Frontal cortex (tissue), 4 donors: ENCODE results near the gene CST6. TPM values are rescaled to one million over a fixed set of nuclear protein-coding genes. Genes with fewer than 3 reads are reported as not detected.
A peak's percentile ranks its signal among the peaks of the same experiment; 100 is the strongest.

ENCODE experiments used
- DNase-seq, 2 donors: peaks; one replicate each; pipeline ENCODE4 v3.0.0; 2012; ENCODE audit warnings: low spot score in 2 of 2
- FAIRE-seq: peaks from 2 replicates; lab custom pipeline; 2012; peaks lifted over from hg19 to GRCh38; lab: Jason Lieb, UNC
- total RNA-seq: library from RNA; depleted of rRNA; stranded (reverse); fragments of >200 nt; gene quantifications from one replicate; pipeline ENCODE4 v1.2.3, GENCODE V29; 2014
- donor health status: control.
- donor health status: control.
- donor health status: control.

Gene CST6
- total RNA-seq, 1 donor from 2014 or later, result not detected

DNA sequence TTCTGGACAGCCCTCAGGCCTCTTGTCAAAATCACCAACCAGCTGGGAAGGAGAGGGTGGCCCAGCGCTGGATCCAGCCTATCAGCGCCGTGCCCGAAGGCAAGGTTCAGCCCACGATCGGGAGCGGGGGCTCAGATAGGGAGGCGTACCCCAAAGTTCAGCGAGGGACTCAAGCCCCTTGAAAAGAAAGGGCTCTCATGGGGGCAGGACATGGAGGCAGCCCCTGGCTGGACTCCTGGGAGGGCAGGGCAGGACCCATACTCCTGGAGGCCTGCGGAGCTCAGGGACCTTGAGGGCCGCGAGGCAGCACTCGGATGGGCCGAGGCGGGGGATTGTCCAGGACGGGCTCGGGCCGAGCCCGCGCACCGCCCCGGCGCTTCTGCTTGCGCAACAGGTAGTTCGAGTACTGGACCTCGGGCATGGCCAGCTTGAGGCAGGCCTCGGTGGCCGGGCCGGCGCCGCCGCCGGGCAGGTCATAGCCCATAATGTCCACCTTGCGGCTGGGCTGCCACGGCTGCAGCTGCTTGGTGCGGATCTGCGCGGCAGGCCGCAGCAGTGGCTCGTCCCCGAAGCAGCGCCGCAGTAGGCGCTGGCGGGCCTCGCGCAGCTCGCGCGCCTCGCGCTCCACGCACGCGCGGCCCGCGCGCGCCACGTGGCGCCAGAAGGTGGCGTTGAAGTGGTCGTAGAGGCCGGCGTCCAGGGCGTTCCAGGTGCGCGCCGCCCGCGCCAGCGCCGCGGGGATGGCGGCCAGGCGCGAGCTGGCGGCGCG, 30.6 kb downstream of the CST6 start:
- DNase-seq, result peak; percentile 5 to 10
- FAIRE-seq, result no peak

DNA sequence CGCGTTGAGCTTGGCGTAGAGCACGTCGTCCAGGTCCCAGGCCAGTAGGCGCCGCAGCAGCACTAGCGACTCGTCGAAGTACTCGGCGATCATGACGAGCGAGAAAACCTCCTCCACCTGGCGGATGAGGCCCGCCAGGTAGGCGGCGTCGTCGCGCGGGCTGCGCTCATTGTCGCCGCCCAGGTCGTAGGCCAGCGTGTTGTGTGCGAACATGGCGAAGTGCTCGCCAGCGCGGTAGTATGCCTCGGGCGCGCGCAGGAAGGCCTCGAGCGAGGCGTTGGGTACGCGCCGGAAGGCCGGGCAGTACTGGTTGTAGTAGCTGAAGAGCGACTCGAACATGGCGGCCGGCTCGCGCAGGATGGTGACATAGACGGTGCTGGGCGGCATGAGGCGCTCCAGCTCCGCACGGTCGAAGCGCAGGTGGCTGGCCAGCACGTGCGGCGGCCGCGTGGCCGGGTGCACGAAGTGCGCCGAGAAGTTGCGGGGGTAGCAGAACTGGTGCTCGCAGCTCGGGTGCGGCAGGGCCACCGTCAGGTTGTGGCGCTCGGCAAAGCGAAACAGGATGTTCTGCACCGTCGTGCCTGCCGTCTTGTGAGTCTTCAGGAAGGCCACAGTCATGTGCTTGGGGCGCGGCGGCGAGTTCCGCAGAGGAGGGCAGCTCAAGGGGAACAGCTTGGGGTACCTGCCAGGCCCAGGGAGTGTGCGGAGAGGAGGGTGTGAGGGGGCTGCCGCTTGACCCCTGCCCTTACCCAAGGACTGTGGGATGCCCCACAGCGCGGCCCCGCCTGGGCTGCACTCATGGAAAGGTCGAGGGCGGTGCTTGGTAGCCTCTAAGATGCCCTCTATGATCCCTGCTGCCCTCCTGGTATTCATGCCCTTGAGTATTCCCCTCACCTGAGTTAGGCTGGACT, 31.4 kb downstream of the CST6 start:
- no peak for FAIRE-seq
- DNase-seq, result peak; percentile 4 to 27

DNA sequence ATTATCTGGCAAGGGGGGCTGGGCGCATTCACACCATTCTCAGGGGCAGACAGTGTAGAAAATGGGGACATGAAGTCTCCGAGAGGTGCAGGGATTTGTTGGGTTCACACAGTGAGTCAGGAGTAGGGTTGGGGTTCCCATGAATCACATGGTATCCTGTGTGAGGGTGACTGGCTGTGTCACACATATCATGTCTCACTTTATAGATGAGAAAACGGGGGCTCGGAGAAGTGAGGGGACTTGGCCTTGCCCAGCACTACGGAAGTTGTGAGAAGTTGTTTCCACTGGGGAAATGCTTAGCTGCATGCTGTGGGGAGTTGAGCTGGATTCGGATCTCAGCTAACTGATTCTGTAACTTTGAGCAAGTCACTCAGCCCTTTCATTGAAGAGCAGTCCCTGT, 32.9 kb downstream of the CST6 start:
- DNase-seq, result no peak
- FAIRE-seq, result no peak

DNA sequence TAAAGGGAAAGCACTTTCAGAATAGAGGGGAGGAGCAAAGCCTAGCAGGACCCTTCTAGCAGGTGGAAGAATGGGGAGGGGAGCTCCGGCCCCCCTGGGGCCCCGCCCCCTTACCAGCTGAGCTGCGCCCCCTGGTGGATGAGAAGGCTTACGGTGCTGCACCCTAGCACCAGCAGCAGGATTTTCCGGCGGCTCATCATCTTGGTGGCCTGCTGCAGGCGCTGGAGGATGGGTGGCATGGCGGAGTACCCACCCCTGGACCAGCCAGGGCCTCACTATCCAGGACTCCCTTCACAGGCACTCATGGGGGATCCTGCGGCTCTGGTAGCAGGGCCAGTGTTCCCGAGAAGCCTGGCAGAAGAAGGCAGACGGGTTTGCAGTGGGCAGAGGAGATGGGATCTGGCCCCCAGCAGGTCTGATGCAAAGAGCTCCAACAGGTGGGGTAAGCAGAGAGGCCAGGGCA, 33.4 kb downstream of the CST6 start:
- no peak for FAIRE-seq
- peak; percentile 81 to 88 for DNase-seq

DNA sequence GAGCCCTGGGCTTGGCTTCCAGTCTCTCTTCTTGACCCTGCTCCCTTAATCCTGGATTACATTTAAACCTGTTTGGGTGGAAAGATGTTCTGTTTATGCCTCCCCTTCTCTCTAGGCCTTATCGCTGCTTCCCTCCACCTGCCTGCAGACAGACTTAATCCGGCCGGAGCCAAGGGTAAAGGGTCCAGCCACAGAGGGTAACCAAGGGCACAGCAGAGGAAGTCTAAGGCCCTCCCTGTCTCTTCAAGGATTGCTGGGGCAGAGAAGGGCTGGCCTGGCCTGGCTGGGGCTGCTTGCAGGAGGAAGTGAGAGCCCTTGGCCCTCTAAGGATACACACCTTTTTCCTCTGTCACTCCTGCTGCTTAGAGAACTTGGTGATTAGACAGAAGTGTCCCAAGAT, 35.1 kb downstream of the CST6 start:
- DNase-seq (peak in 1 of 2 donors; percentile 5), FAIRE-seq (no peak)

DNA sequence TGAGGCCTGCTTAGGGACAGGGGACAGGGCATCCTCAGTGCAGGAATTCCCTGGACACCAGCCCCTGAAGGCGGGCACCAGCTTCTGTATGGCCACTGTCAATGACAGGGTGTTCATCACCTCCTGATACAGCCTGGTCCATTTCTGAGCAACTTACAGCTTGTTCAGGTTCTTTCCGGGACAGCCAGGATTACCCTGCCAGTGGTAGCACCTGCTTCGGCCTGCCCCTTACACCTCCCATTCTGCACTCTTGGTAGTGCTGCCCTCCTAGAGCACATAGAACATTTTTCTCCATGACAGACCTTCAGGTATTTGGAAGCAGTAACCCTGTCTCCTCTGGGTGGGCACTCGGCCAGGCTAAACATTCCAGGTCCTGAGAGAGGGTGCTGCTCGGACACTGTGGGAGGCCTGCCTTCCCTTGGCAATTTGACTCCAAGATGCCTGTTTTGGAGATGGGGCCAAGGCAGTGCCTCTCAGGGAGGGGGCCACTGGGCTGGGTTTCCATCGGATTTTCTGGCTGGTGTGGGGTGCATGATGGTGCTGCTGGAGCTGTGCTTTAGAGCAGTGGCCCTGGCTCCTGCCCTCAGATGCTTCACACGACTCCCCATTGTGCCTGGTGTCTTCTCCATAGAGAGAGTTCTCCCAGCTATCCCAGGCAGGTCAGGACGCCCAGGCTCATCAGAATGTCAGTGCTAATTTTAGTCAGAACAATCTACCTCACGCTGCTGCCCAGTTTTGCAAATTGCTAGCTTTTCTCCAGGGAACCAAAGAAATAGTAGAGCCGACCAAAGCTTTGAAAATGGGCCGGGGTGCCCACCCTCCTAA, 35.9 kb downstream of the CST6 start:
- DNase-seq (peak in 1 of 2 donors; percentile 16), FAIRE-seq (no peak)

DNA sequence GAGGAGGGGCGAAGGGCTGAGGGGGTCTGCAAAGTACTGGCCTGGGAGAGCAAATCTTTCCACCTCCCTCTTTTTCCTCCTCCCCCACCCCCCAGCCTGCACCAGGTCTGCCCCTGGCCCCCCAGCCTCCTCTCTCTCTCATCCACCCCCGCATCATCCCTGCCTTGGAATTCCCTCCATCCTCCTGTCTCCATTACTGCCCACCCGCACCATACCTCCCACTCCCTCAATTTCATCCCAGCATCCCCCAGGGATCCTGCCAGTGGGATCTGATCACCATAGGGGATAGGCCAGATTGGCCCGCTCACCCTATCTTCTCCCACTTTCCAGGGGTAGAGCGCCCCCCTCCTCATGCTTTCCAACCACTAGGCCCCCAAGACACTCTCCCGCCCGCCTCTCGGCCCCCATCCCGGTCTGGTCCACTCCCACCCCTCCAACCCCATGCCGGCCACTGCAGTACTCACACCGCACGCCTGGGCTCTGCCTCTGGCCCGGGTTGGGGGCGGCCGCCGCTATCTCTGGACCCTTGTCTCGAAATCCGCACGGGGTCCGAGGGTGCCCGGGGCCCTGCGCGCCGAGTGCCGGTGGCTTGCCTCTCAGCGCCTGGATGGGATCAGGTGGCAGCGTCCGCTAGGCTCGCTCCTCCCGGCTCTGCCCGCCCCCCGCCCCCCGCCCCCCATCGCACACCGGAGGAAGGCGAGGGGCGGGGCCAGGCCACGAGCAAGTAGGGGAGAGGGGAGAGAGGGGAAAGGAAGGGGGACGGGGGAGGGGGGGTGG, 36.9 kb downstream of the CST6 start, which contains the start of gene GAL3ST3:
GAL3ST3 (minus strand) TSS at position 615 of the 777 bp plus-strand sequence. CDS start 3,746 bp downstream, outside the sequence.
- FAIRE-seq (no peak), DNase-seq (peak in 1 of 2 donors; percentile 46)

DNA sequence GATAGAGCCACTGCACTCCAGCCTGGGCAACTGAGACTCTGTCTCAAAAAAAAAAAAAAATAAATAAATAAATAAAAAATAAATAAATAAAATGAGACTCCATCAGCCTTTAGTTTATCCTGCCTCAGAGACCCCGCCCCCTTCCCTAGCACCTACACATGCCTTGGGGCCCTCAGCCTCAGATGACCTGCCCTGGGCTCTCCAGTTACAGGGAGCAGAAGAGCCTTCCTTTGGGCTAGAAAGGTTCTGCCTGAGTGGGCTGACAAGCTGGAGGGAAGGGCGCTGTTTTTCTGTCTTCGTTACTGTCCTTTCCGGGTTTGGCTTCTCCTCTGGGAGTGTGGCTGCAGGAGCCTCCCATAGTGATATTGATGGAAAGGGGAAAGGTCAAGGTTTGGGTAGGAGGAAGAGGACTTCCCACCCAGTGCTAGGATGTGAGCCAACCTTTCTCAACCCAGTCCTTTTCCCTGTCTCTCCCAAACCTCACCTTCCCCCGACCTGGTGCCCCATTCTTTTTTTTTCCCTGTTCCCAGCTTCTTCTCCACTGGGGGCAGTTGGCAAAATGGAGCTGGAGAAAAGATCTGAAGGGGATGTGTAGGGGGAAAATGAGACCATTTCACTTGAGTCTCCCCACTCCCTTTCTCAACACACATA, 38.9 kb downstream of the CST6 start:
- DNase-seq (peak in 1 of 2 donors; percentile 46), FAIRE-seq (no peak)

DNA sequence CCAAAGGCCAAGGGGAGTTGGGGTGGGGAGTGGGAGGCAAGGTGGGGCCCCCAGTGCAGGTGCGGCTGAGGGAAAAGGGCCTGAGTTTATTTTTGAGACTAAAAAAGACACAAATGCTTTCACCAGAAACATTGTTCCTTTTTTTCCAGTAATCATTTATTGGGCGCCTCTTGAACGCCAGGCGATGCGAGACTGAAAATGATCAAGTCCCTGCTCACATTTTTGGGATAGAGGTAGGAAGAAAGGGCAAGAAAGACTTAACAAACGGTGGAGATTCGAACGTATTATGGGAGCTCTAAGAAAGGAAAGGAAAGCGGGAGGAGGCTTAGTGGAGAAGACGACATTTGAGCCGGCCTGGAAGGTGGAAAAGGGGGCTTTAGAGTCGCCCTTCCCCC, 39.6 kb downstream of the CST6 start:
- FAIRE-seq, result no peak

DNA sequence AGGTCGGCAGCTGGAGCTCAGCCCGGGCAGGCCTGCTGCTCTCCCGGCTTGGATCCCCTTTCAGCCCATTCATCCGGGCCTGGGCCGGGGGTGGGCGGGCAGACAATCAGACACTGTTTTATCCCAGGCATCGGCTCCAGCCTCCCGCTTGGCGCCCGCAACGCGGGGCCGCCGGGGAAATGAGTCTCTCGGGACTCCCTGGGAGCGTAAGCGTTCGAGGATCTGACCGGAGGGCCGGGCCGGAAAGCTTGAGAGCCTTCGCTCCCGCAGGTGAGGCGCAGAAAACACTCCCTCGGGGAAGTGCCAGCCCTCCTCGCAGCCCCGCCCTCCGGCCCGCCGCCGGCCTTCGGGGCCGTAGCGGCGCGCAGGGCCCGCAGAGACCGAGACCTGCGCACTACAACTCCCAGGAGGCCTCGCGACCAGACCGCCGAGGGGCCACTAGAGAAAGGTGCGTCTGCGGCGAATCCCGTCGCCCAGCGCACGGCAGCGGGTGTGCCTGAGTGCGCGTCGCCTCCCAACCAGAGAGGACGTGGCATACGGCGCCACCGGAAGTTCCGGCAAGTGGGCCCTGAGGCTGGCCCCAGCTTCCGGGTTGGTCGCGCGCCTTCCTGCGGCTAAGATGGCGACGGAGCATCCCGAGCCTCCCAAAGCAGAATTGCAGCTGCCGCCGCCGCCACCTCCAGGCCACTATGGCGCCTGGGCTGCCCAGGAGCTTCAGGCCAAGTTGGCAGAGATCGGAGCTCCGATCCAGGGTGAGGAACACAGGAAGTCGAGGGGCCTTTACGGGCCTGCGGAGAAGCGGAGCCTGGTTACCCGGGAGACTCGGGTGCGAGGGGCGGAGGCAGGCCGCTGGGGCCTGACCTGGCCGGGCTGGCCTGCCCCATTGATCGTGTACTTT, 40.2 kb downstream of the CST6 start, which contains the start of gene SF3B2:
SF3B2 (plus strand) TSS at position 599 of the 898 bp plus-strand sequence; CDS start at position 620, 21 bp downstream.
- FAIRE-seq, result no peak
- peak; percentile 98 to 99 for DNase-seq

More for the DNA sequence above, 39.6 kb downstream of the CST6 start:
- DNase-seq, result no peak

DNA sequence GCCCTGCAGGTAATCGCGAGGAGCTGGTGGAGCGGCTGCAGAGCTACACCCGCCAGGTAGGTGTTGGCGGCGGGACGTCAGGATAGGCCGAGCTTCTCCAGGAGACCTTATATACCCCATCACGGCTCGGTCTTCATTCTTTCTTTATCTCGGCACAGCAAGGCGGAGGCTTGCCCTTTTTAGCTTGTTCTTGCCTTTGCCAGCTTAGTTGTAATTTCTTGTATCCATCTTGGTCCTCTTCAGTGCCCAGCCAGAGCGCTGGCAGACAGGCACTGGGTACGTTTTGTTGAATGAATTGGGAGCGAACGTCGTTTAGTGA, 40.8 kb downstream of the CST6 start:
- DNase-seq (no peak), FAIRE-seq (no peak)

DNA sequence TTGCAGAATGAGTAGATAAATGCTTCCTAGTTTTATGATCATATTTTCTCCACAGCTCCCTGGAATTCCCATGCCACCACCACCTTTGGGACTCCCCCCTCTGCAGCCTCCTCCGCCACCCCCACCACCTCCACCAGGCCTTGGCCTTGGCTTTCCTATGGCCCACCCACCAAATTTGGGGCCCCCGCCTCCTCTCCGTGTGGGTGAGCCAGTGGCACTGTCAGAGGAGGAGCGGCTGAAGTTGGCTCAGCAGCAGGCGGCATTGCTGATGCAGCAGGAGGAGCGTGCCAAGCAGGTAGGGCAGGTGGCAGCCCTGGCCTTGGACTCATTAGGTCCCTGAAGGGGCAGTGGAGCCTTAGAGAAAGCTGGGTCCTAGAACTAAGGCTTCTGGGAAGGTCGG, 43.2 kb downstream of the CST6 start:
- no peak for DNase-seq
- no peak for FAIRE-seq

DNA sequence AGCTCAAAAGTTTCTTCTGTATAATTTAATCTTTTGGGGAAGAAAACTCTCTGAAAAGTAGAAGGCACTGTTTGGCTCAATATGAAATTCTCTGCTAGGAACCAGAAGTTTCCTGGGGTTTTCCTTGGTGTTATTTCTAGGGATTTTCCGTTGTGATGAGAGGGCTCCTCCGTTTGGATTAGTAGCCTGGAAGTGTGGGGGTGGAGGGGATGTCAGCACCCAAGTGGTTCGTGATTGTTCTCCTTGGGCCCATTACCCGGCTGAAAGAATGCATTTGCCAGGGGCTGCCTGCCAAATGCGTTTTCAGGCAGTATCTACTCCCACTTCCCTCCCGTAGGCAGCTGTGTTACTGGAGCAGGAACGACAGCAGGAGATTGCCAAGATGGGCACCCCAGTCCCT, 44.7 kb downstream of the CST6 start:
- DNase-seq, result no peak
- no peak for FAIRE-seq

DNA sequence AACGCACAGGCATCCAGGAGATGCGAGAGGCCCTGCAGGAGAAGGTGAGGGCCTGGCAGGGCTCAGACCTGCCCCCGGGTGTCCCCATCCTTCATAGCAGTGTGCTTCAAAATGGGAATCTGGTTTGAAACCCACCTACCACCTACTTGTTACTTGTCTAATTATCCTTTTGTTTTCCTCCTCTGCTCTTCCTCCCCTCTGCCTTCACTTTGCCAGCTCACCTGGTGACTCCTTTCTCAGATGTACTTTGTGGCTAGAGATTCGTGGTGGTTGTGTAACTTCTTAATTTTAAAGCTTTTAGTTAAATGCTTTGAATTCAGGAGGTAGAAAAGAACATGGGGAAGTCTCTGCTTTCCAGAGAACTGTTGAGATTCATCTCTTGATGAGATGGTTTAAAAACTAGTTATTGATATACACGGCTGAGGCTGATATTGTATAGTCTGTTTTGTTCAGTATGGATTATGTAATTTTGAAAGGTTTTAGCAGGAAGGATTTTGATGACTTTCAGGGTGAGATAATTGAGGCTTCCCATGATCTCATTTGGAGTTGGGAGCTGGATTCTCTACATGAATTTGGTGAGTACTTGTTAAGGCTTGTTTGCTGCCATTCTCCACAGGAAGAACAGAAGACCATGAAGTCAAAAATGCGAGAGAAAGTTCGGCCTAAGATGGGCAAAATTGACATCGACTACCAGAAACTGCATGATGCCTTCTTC, 48.3 kb downstream of the CST6 start:
- FAIRE-seq (no peak), DNase-seq (no peak)

DNA sequence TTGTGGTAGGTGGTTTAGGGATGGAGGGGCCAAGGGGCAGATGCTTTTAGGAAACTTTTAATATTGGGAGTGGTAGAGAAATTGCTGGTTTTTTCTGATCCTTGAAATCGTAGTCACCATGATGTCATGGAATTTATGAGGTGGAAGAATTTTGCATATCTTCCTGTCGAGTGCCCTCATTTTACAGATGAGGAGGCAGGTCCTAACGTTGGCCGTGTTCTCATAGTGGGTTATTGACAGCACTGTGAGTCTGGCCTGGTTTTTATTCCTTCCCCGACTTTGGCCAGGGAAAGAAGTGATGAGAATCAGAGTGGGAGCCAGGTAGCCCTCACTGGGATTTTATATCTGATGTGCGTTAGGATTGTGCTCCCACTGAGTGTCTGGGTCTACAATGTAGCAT, 49.5 kb downstream of the CST6 start:
- DNase-seq (no peak), FAIRE-seq (no peak)

DNA sequence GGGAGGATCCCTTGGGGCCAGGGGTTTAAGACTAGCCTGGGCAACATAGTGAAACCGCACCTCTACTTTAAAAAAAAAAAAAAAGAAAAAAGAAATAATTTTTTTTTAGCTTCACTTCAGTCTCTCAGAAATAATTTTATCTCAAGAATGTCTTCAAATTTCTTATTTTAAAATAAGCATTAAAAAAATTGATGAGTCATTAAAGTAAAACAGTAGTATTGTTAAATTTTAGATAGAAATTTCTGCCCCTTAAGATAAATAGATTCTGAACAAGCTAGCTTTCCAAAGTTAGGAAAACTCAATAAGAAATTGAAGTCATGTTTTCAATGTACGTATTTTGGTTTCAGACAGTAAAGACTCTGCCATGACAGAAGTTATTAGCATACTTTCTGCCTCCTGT, 50.6 kb downstream of the CST6 start:
- DNase-seq (no peak), FAIRE-seq (no peak)
